Esophagus muscularis mucosa (tissue), 4 donors: ENCODE data around the gene KYNU.
"Not testable (repeated sequence)": the region's sequence is repeated elsewhere in the genome, so short reads cannot be mapped to it uniquely, and the experiment has no call there.

Source experiments
- EP300 ChIP-seq: sonication (generic); formaldehyde crosslinking; IDR thresholded peaks from one replicate; pipeline ENCODE4 v1.6.1; 2017; ENCODE audit warnings: antibody characterized with exemption
- POLR2AphosphoS5 ChIP-seq, 2 donors: sonication (generic); formaldehyde crosslinking; IDR thresholded peaks; one replicate each; pipeline ENCODE4 v1.6.1; 2017; ENCODE audit warnings: antibody characterized with exemption in 2 of 2
- TF ChIP-seq, protein P1 (sequence below), 3 experiments: fragments of 200-600 bp in 2 of 3; fragments of 450-650 bp in 1 of 3; sonication (generic) in 2 of 3; IDR thresholded peaks; one replicate each; pipeline ENCODE4 v1.5.1; 2017 to 2019; ENCODE audit warnings: antibody characterized with exemption in 3 of 3, mild to moderate bottlenecking in 2 of 3, moderate library complexity in 1 of 3

DNA sequence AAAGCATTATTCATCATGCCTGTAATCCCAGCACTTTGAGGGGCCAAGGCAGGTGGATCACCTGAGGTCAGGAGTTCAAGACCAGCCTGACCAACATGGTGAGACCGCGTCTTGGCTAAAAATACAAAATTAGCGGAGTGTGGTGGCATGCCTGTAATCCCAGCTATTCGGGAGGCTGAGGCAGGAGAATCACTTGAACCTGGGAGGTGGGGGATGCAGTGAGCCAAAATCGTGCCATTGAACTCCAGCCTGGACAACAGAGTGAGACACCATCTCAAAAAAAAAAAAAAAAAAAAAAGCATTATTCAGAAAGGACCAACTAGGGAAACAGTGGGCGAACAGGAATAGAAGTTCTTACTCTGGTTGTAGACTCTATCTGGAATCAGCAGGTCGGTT is 8.4 kb upstream of the KYNU start:
- TF ChIP-seq, protein P1, sequence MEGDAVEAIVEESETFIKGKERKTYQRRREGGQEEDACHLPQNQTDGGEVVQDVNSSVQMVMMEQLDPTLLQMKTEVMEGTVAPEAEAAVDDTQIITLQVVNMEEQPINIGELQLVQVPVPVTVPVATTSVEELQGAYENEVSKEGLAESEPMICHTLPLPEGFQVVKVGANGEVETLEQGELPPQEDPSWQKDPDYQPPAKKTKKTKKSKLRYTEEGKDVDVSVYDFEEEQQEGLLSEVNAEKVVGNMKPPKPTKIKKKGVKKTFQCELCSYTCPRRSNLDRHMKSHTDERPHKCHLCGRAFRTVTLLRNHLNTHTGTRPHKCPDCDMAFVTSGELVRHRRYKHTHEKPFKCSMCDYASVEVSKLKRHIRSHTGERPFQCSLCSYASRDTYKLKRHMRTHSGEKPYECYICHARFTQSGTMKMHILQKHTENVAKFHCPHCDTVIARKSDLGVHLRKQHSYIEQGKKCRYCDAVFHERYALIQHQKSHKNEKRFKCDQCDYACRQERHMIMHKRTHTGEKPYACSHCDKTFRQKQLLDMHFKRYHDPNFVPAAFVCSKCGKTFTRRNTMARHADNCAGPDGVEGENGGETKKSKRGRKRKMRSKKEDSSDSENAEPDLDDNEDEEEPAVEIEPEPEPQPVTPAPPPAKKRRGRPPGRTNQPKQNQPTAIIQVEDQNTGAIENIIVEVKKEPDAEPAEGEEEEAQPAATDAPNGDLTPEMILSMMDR (IDR thresholded peaks at IDR 0.05) = not testable (repeated sequence)
- TF ChIP-seq POLR2AphosphoS5 (IDR thresholded peaks at IDR 0.05); EP300: not testable (repeated sequence)
